SU-DHL-6 (cell line): ENCODE data around the gene TELO2.
"Not testable (repeated sequence)": the region's sequence is repeated elsewhere in the genome, so short reads cannot be mapped to it uniquely, and the experiment has no call there.

ENCODE experiments used
- H2AFZ ChIP-seq: fragments of 200-600 bp; sonication (generic); 2 replicates; pipeline ENCODE4 v1.6.1; 2014; ENCODE audit warnings: low read depth, mild to moderate bottlenecking, moderate library complexity, mixed read lengths, antibody characterized with exemption, low read length; ENCODE audit not compliant: severe bottlenecking
- H3F3A ChIP-seq: fragments of 200-600 bp; shearing (Covaris generic); 2 replicates; pipeline ENCODE4 v1.6.0; 2016; ENCODE audit warnings: antibody characterized with exemption, mild to moderate bottlenecking; ENCODE audit not compliant: insufficient read depth
- H3K27ac ChIP-seq: fragments of 200-600 bp; sonication (generic); 2 replicates; pipeline ENCODE4 v1.5.1; 2016; ENCODE audit warnings: low read depth, mild to moderate bottlenecking, low read length, moderate library complexity, mixed read lengths
- H3K27me3 ChIP-seq: fragments of 200-600 bp; sonication (generic), shearing (Covaris generic); 2 replicates; pipeline ENCODE4 v1.6.0; 2014; ENCODE audit warnings: mild to moderate bottlenecking, low read length
- H3K36me3 ChIP-seq: fragments of 200-600 bp; sonication (generic); 2 replicates; pipeline ENCODE4 v1.6.1; 2014; ENCODE audit warnings: mild to moderate bottlenecking, low read length, mixed read lengths
- H3K4me2 ChIP-seq: fragments of 300-600, 200-600 bp; shearing (Covaris generic), sonication (generic); 2 replicates; pipeline ENCODE4 v1.6.0; 2014; ENCODE audit warnings: low read length, low read depth, mild to moderate bottlenecking; ENCODE audit not compliant: poor library complexity, severe bottlenecking
- H3K4me3 ChIP-seq: fragments of 200-600 bp; sonication (generic); 2 replicates; pipeline ENCODE4 v1.5.1; 2014; ENCODE audit warnings: antibody characterized with exemption, low read length, mild to moderate bottlenecking, mixed read lengths; ENCODE audit not compliant: insufficient read depth, poor library complexity, severe bottlenecking
- H3K79me2 ChIP-seq: fragments of 200-600 bp; sonication (generic); 2 replicates; pipeline ENCODE4 v1.6.1; 2014; ENCODE audit warnings: mild to moderate bottlenecking, low read length, moderate library complexity; ENCODE audit not compliant: insufficient read depth
- H3K9ac ChIP-seq: fragments of 200-600 bp; sonication (generic); 2 replicates; pipeline ENCODE4 v1.7.0; 2014; ENCODE audit warnings: mild to moderate bottlenecking, low read length
- H3K9me2 ChIP-seq: fragments of 200-600 bp; sonication (generic); replicated peaks from 2 replicates; pipeline ENCODE4 v1.6.1; 2014; ENCODE audit warnings: low read length; ENCODE audit not compliant: insufficient read depth
- H3K9me3 ChIP-seq: fragments of 200-600 bp; sonication (generic); 2 replicates; pipeline ENCODE4 v1.6.1; 2014; ENCODE audit warnings: low read length, mixed read lengths; ENCODE audit not compliant: insufficient read depth
- H4K20me1 ChIP-seq: fragments of 200-600 bp; sonication (generic); 2 replicates; pipeline ENCODE4 v1.6.1; 2014; ENCODE audit warnings: low read depth, mild to moderate bottlenecking, antibody characterized with exemption, low read length, moderate library complexity, mixed read lengths
- CTCF ChIP-seq: fragments of 200-600 bp; sonication (generic); IDR thresholded peaks from one replicate; pipeline ENCODE4 v1.5.1; 2017; ENCODE audit warnings: antibody characterized with exemption, mild to moderate bottlenecking, low read length, moderate library complexity; ENCODE audit not compliant: insufficient read depth, poor library complexity, severe bottlenecking
- EZH2phosphoT487 ChIP-seq: fragments of 200-600 bp; sonication (generic), shearing (Covaris generic); conservative IDR thresholded peaks from 2 replicates; pipeline ENCODE4 v1.6.1; 2018; ENCODE audit warnings: mild to moderate bottlenecking, antibody characterized with exemption, low read length, moderate library complexity, mixed read lengths

TELO2 gene

GRCh38 chr16:1477033-1477432 lies 16.1 kb upstream of the TELO2 start:
- peaks cover 3% of the 10 kb centered on the region; the same call in 1 of the 2 replicates for H3F3A ChIP-seq
- no peaks in the 10 kb centered on the region for H3K9me2 ChIP-seq
- H3K27ac ChIP-seq = no peak overlapping the region
- H3K36me3 ChIP-seq = no peaks in the 10 kb centered on the region
- H3K9ac ChIP-seq = no peak overlapping the region
- H4K20me1 ChIP-seq = no peaks in the 10 kb centered on the region
- H2AFZ ChIP-seq = no peak overlapping the region
- no peak overlapping the region for H3K4me3 ChIP-seq
- no peak overlapping the region for H3K4me2 ChIP-seq
- H3K79me2 ChIP-seq = peaks cover 13% of the 10 kb centered on the region; the same call in 1 of the 2 replicates
- H3K9me3 ChIP-seq = no peaks in the 10 kb centered on the region
- TF ChIP-seq EZH2phosphoT487 (no peak), CTCF (no peak)
- no peaks in the 10 kb centered on the region for H3K27me3 ChIP-seq

DNA sequence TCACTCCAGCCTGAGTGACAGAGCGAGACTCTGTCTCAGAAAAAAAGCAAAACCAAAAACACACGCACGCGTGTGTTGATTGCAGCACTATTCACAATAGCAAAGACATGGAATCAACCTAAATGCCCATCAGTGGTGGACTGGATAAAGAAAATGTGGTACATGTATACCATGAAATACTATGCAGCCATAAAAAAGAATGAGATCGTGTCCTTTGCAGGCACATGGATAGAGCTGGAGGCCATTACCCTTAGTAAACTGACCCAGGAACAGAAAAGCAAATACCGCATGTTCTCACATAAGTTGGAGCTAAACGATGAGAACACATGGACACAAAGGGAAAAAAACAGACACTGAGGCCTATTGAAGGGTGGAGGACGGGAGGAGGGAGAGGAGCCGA lies 14.2 kb upstream of the TELO2 start:
- not testable (repeated sequence) for H3K9ac ChIP-seq, H3K9me2 ChIP-seq, H3K9me3 ChIP-seq, H3K36me3 ChIP-seq, H3K79me2 ChIP-seq, H4K20me1 ChIP-seq, H2AFZ ChIP-seq, H3K4me2 ChIP-seq, H3F3A ChIP-seq, H3K27ac ChIP-seq, H3K27me3 ChIP-seq, H3K4me3 ChIP-seq

DNA sequence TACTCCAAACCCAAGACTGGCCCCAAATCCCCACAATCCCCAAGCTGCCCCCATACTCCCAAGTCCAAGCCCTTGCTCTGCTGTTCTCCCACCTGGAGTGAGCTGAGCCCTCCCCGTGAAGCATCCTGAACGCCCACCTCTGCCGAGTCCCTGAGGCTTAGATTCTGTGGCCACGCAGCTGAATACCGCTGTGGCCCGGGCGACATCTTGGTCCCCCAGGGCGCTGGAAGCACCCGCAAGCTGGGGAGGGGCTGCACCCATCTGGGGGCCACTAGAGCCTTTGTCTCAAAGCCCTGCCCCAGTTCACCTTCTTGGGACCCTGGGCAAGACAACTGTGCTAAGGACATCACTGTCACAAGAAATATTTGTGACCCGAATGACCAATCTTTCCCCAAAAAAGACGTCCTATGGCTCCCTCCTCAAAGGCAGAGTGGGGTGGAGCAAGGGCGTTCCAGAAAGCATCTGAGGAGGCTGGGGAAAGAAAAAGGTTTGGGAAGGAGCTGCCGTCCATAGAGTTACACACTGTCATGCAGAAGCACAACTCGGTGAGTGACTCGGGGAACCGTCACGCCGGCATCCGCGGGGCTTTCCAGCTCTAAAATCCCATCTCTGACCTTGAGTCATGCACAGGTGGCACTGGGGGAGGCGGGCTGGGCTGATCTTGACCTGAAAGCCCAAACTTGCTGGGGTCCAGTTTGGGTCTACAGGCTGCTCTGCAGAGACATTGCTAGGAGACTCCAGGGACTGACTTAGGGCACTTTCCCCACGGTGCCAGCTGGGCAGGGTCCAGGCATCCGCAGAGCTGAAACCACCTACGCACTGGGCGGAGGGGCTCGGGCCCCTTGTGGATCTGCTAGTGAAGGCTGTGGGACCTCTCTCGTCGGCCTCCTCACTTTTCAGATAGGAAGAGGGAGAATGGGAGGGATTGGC lies 11.0 kb upstream of the TELO2 start:
- Histone ChIP-seq H3K4me2 (no peak overlapping the region), H3K9ac (no peak overlapping the region), H3K27ac (no peak overlapping the region), H3K79me2 (no peaks in the 10 kb centered on the region), H3F3A (peaks cover 3% of the 10 kb centered on the region; the same call in 1 of the 2 replicates), H3K9me2 (no peaks in the 10 kb centered on the region), H3K27me3 (no peaks in the 10 kb centered on the region), H3K4me3 (no peak overlapping the region), H3K36me3 (no peaks in the 10 kb centered on the region), H2AFZ (no peak overlapping the region), H4K20me1 (no peaks in the 10 kb centered on the region), H3K9me3 (no peaks in the 10 kb centered on the region)
- TF ChIP-seq CTCF = no peak
- no peak for TF ChIP-seq EZH2phosphoT487

GRCh38 chr16:1485847-1486496 lies 7.2 kb upstream of the TELO2 start:
- H3K27ac ChIP-seq = no peak overlapping the region
- no peak overlapping the region for H2AFZ ChIP-seq
- H3K9me3 ChIP-seq = no peaks in the 10 kb centered on the region
- H4K20me1 ChIP-seq = no peaks in the 10 kb centered on the region
- no peaks in the 10 kb centered on the region for H3K9me2 ChIP-seq
- H3K4me3 ChIP-seq = no peak overlapping the region
- H3K36me3 ChIP-seq = no peaks in the 10 kb centered on the region
- H3K4me2 ChIP-seq = no peak overlapping the region
- no peaks in the 10 kb centered on the region for H3F3A ChIP-seq
- TF ChIP-seq CTCF (no peak), EZH2phosphoT487 (no peak)
- no peaks in the 10 kb centered on the region for H3K79me2 ChIP-seq
- no peak overlapping the region for H3K9ac ChIP-seq
- no peaks in the 10 kb centered on the region for H3K27me3 ChIP-seq
